ENCODE data around the gene INF2. TPM values are rescaled to one million over a fixed set of nuclear protein-coding genes. Genes with fewer than 3 reads are reported as not detected.

INF2 gene
- total RNA-seq, 1 donor from 2014 or later, result 249 TPM

- H3K4me1 ChIP-seq, result no peaks in the 10 kb centered on the region
- no peak for TF ChIP-seq CTCF (IDR thresholded peaks at IDR 0.05)
- no peak for DNase-seq (ENCODE audit: low spot score in 2 of 2)
- H3K4me3 ChIP-seq, result no peak overlapping the region
- H3K27ac ChIP-seq, result no peak overlapping the region
- no peaks in the 10 kb centered on the region for H3K27me3 ChIP-seq
- H3K36me3 ChIP-seq, result peaks cover 68 to 88% of the 10 kb centered on the region in 2 donors
- H3K9me3 ChIP-seq, result no peaks in the 10 kb centered on the region
- intact Hi-C loops (cut with DNase I), result no loop called here
Observed at GRCh38 chr14:104715416-104715815, 26.0 kb downstream of the INF2 start.

GRCh38 chr14:104715871-104716270, 26.5 kb downstream of the INF2 start:
- DNase-seq (ENCODE audit: low spot score in 2 of 2), result no peak
- no peak overlapping the region for H3K4me3 ChIP-seq
- TF ChIP-seq CTCF (IDR thresholded peaks at IDR 0.05), result no peak
- no peaks in the 10 kb centered on the region for H3K9me3 ChIP-seq
- no peaks in the 10 kb centered on the region for H3K27me3 ChIP-seq
- H3K4me1 ChIP-seq, result no peaks in the 10 kb centered on the region
- H3K36me3 ChIP-seq, result peaks cover 63 to 84% of the 10 kb centered on the region in 2 donors
- no peak overlapping the region for H3K27ac ChIP-seq
- intact Hi-C loops (cut with DNase I), result no loop called here

DNA sequence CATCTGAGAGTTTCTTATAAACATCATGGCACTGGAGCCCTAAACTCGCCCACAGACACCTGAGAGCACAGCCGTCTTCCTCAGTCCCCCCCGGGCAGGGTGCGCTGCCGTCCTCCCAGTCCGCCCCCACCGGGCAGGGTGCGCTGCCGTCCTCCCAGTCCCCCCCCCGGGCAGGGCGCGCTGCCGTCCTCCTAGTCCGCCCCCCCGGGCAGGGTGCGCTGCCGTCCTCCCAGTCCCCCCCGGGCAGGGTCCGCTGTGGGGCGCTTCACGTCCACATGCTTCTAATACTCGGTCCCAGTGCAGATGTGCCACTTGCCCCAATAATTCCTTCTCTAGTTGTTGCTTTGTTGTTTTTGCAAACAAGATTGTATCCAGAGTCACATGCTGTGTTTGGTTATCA, 27.7 kb downstream of the INF2 start:
- Histone ChIP-seq H3K36me3 (peaks cover 51 to 71% of the 10 kb centered on the region in 2 donors), H3K27me3 (no peaks in the 10 kb centered on the region), H3K4me3 (no peak overlapping the region), H3K9me3 (no peaks in the 10 kb centered on the region), H3K27ac (no peak overlapping the region), H3K4me1 (peaks cover 0 to 7% of the 10 kb centered on the region in 2 donors)
- no peak for TF ChIP-seq CTCF (IDR thresholded peaks at IDR 0.05)
- intact Hi-C loops (cut with DNase I), result no loop called here
- DNase-seq (ENCODE audit: low spot score in 2 of 2), result no peak

DNA sequence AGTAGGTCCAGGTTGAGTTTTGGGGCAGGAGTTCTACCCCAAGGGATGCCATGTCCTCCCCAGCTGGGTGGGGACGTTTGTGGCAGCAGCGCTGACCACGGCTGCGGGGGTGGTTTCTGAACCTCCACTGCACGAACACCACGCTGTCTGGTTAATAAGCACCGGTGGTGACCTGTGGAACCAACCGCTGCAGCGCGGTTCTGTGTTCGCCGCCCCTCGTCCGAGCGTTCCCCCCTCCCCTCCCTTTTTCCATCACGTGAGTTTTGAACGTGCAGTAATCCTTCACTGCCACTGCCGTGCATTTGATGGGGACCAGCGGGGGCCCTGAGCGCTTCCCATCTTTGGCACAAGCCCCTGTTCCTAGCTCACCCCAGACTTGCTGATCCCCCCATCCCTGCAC, 28.2 kb downstream of the INF2 start:
- no peak overlapping the region for H3K4me3 ChIP-seq
- intact Hi-C loops (cut with DNase I), result no loop called here
- peaks cover 46 to 66% of the 10 kb centered on the region in 2 donors for H3K36me3 ChIP-seq
- H3K9me3 ChIP-seq, result no peaks in the 10 kb centered on the region
- TF ChIP-seq CTCF (IDR thresholded peaks at IDR 0.05), result no peak
- DNase-seq (ENCODE audit: low spot score in 2 of 2), result no peak
- no peak overlapping the region for H3K27ac ChIP-seq
- peaks cover 3 to 12% of the 10 kb centered on the region in 2 donors for H3K4me1 ChIP-seq
- no peaks in the 10 kb centered on the region for H3K27me3 ChIP-seq

DNA sequence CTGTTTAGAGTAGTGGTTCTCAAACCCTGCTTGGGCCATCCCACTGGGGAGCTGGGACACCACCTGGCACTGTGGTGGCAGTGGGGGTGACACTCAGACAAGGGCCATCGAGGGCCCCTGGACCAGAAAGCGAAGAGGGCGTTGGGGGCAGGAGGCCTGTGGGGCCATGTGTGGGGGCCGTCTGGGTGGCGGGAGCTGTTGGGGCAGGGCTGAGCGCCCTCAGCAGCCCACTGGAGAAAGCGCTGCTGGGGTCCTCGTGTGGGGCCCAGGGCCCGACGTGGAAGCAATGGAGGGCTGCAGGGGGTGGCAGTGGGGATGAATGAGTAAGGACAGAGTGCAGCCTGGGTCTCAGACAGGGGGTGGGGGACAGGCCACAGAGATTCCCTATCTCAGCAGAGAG, 28.7 kb downstream of the INF2 start:
- Histone ChIP-seq H3K36me3 (peaks cover 41 to 61% of the 10 kb centered on the region in 2 donors), H3K27me3 (no peaks in the 10 kb centered on the region), H3K4me1 (peaks cover 5 to 17% of the 10 kb centered on the region in 2 donors), H3K9me3 (no peaks in the 10 kb centered on the region), H3K4me3 (no peak overlapping the region), H3K27ac (no peak overlapping the region)
- intact Hi-C loops (cut with DNase I), result no loop called here
- no peak for TF ChIP-seq CTCF (IDR thresholded peaks at IDR 0.05)
- no peak for DNase-seq (ENCODE audit: low spot score in 2 of 2)

DNA sequence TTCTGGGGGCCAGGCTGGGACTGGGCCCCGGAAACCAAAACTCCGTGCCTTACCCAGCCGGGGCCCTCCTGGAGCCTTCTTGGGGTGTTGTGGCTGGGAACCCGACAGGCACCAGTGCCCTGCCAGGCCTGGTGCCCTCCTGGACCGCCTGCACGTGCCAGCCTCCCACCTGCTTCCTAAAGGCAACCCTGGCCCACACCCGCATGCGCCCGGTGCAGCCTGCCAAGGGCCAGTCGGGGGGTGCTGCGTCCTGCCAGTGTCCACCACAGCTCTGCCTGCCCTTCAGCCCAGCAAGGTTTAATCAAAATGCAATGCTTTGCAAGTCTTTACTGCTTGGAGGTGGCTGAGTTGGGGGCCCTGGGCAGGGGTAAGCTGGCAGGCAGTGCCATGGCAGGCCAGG, 29.5 kb downstream of the INF2 start:
- Histone ChIP-seq H3K4me3 (no peak overlapping the region), H3K27me3 (no peaks in the 10 kb centered on the region), H3K36me3 (peaks cover 33 to 54% of the 10 kb centered on the region in 2 donors), H3K27ac (no peak overlapping the region), H3K9me3 (no peaks in the 10 kb centered on the region), H3K4me1 (peaks cover 11 to 23% of the 10 kb centered on the region in 2 donors)
- intact Hi-C loops (cut with DNase I), result no loop called here
- TF ChIP-seq CTCF (IDR thresholded peaks at IDR 0.05), result no peak
- DNase-seq (ENCODE audit: low spot score in 2 of 2), result no peak
